Measurements from ENCODE around the gene PRDM2. TPM values are rescaled to one million over a fixed set of nuclear protein-coding genes. Genes with fewer than 3 reads are reported as not detected.

PRDM2 gene, protein sequence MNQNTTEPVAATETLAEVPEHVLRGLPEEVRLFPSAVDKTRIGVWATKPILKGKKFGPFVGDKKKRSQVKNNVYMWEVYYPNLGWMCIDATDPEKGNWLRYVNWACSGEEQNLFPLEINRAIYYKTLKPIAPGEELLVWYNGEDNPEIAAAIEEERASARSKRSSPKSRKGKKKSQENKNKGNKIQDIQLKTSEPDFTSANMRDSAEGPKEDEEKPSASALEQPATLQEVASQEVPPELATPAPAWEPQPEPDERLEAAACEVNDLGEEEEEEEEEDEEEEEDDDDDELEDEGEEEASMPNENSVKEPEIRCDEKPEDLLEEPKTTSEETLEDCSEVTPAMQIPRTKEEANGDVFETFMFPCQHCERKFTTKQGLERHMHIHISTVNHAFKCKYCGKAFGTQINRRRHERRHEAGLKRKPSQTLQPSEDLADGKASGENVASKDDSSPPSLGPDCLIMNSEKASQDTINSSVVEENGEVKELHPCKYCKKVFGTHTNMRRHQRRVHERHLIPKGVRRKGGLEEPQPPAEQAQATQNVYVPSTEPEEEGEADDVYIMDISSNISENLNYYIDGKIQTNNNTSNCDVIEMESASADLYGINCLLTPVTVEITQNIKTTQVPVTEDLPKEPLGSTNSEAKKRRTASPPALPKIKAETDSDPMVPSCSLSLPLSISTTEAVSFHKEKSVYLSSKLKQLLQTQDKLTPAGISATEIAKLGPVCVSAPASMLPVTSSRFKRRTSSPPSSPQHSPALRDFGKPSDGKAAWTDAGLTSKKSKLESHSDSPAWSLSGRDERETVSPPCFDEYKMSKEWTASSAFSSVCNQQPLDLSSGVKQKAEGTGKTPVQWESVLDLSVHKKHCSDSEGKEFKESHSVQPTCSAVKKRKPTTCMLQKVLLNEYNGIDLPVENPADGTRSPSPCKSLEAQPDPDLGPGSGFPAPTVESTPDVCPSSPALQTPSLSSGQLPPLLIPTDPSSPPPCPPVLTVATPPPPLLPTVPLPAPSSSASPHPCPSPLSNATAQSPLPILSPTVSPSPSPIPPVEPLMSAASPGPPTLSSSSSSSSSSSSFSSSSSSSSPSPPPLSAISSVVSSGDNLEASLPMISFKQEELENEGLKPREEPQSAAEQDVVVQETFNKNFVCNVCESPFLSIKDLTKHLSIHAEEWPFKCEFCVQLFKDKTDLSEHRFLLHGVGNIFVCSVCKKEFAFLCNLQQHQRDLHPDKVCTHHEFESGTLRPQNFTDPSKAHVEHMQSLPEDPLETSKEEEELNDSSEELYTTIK (N-terminal part only)
- 10 to 100 TPM; 54.4 to 99.1 (median 63.1) TPM for total RNA-seq

DNA sequence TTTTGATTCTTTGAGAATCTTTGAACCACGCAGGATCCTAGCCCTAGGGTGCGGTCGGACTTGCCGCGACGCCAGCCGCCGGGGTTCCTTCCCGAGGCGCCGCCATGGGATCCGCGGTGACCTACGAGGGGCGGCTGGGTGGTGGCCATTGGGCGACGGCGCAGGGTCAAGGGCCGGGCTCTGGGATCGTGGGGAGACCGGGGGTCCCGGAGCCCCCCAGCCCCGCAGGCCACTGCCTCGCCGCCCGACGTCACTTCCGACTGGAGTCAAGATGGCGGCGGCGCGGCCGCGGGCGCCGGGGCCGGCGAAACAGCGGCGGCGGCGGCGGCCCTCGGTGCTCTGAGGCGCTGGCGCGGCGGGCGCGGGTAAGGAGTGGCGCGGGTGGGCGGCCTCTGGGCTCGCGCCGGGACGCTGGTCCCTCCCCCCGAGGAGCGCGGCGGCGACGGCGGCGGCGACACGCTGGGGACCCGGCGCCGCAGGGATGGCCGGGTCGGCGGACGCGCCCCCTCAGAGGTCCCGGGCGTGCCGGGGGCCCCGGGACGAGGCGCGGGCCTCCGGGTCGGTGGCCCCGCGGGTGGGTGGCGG lies at the start of gene PRDM2:
Gene PRDM2 (plus strand): TSS at position 253 of the 585 bp plus-strand sequence. CDS start 15,418 bp downstream, outside the sequence.
- 0% methylated on average over 8 of the region's 87 CpGs for WGBS
- Histone ChIP-seq H3K27ac (peak within 1 kb of the TSS; percentile 97), H3K9me3 (no peaks in the 10 kb centered on the region), H3K27me3 (peaks cover 8% of the 10 kb centered on the region), H3K4me1 (peaks cover 32% of the 10 kb centered on the region), H3K36me3 (no peaks in the 10 kb centered on the region), H3K4me3 (peak within 1 kb of the TSS; percentile 76)
- TF ChIP-seq, protein P1, sequence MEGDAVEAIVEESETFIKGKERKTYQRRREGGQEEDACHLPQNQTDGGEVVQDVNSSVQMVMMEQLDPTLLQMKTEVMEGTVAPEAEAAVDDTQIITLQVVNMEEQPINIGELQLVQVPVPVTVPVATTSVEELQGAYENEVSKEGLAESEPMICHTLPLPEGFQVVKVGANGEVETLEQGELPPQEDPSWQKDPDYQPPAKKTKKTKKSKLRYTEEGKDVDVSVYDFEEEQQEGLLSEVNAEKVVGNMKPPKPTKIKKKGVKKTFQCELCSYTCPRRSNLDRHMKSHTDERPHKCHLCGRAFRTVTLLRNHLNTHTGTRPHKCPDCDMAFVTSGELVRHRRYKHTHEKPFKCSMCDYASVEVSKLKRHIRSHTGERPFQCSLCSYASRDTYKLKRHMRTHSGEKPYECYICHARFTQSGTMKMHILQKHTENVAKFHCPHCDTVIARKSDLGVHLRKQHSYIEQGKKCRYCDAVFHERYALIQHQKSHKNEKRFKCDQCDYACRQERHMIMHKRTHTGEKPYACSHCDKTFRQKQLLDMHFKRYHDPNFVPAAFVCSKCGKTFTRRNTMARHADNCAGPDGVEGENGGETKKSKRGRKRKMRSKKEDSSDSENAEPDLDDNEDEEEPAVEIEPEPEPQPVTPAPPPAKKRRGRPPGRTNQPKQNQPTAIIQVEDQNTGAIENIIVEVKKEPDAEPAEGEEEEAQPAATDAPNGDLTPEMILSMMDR (IDR thresholded peaks at IDR 0.05) = no peak
- no peak for TF ChIP-seq POLR2AphosphoS5 (IDR thresholded peaks at IDR 0.05)
- peak in 1 of 2 donors; percentile 73 for TF ChIP-seq POLR2A (IDR thresholded peaks at IDR 0.05)
- no peak for TF ChIP-seq EP300 (IDR thresholded peaks at IDR 0.05)
- DNase-seq (ENCODE audit: low spot score in 2 of 2) = peak in 1 of 2 donors; percentile 70

GRCh38 chr1:13651279-13651678 lies 48.7 kb upstream of the PRDM2 start:
- TF ChIP-seq, protein P1 (IDR thresholded peaks at IDR 0.05) = no peak
- no peak for TF ChIP-seq EP300 (IDR thresholded peaks at IDR 0.05)
- TF ChIP-seq POLR2A (IDR thresholded peaks at IDR 0.05) = no peak
- TF ChIP-seq POLR2AphosphoS5 (IDR thresholded peaks at IDR 0.05) = no peak
- DNase-seq (ENCODE audit: low spot score in 2 of 2) = no peak
- H3K27me3 ChIP-seq = no peaks in the 10 kb centered on the region
- no peak overlapping the region for H3K27ac ChIP-seq
- no peak overlapping the region for H3K4me3 ChIP-seq
- WGBS = 45% methylated on average over 3 of the region's 3 CpGs
- H3K9me3 ChIP-seq = no peaks in the 10 kb centered on the region
- H3K36me3 ChIP-seq = no peaks in the 10 kb centered on the region
- H3K4me1 ChIP-seq = no peaks in the 10 kb centered on the region

DNA sequence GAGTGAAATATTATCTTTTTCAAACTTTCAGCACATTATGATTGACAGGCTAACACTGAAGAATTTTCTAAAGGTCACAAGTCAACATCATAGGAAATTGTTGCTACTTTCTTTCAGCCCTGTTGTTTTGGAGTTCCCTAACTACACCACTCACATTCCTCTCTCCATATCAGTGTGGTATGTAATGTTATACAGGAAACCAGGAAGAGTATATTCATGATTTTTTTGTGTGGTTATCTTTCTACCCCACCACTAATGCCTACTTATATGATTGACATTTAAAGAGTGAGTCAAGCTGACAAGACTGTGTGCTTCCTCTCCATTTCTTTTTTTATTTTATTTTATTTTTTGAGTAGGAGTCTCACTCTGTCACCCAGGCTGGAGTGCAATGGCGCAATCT lies 47.8 kb upstream of the PRDM2 start:
- no peak for DNase-seq (ENCODE audit: low spot score in 2 of 2)
- Histone ChIP-seq H3K36me3 (no peaks in the 10 kb centered on the region), H3K4me3 (no peak overlapping the region), H3K27ac (no peak overlapping the region), H3K4me1 (no peaks in the 10 kb centered on the region), H3K9me3 (no peaks in the 10 kb centered on the region), H3K27me3 (no peaks in the 10 kb centered on the region)
- no peak for TF ChIP-seq EP300 (IDR thresholded peaks at IDR 0.05)
- TF ChIP-seq, protein P1 (IDR thresholded peaks at IDR 0.05) = no peak
- no peak for TF ChIP-seq POLR2AphosphoS5 (IDR thresholded peaks at IDR 0.05)
- WGBS = 100% methylated on average over 1 of the region's 1 CpG

- H3K36me3 ChIP-seq = no peaks in the 10 kb centered on the region
- DNase-seq (ENCODE audit: low spot score in 2 of 2) = peak in 1 of 2 donors; percentile 70
- peak overlapping the region; percentile 79 for H3K27ac ChIP-seq
- no peaks in the 10 kb centered on the region for H3K27me3 ChIP-seq
- H3K4me3 ChIP-seq = no peak overlapping the region
- 30% methylated on average over 5 of the region's 5 CpGs for WGBS
- H3K4me1 ChIP-seq = peaks cover 44% of the 10 kb centered on the region
- TF ChIP-seq POLR2A (IDR thresholded peaks at IDR 0.05) = no peak
- TF ChIP-seq POLR2AphosphoS5 (IDR thresholded peaks at IDR 0.05) = no peak
- no peak for TF ChIP-seq EP300 (IDR thresholded peaks at IDR 0.05)
- TF ChIP-seq, protein P1 (IDR thresholded peaks at IDR 0.05) = no peak
- H3K9me3 ChIP-seq = no peaks in the 10 kb centered on the region
Observed at GRCh38 chr1:13661539-13661938, 38.4 kb upstream of the PRDM2 start.

Data from suprapubic skin (tissue), 4 donors.